T-cell (primary cell): ENCODE data around the gene TBC1D2. TPM values are rescaled to one million over a fixed set of nuclear protein-coding genes. Genes with fewer than 3 reads are reported as not detected.
A peak's percentile ranks its signal among the peaks of the same experiment; 100 is the strongest.

Experiments used
- ATAC-seq, 4 experiments: fragments of 200-7000 bp in 3 of 4; fragments of 150-1000 bp in 1 of 4; cut with Tn5 transposase; replicated peaks in 1 of 4; 1 replicate in 3 of 4; 2 replicates in 1 of 4; pipeline ENCODE4 v1.10.0; 2021; ENCODE audit warnings: moderate library complexity in 3 of 4, mild to moderate bottlenecking in 2 of 4, moderate number of reproducible peaks in 1 of 4
- CTCF ChIA-PET, 2 donors: fragments of 300-600 bp; sonication (Branson Sonifier 250); formaldehyde crosslinking; loops; one replicate each; lab custom pipeline; 2022; ENCODE audit warnings: antibody characterized with exemption in 2 of 2; lab: Charles Lee
- POLR2A ChIA-PET, 2 donors: fragments of 300-600 bp; sonication (Branson Sonifier 250); formaldehyde crosslinking; loops; one replicate each; lab custom pipeline; 2022; ENCODE audit warnings: antibody characterized with exemption in 2 of 2; lab: Charles Lee
- DNase-seq, 35 experiments: peaks; one replicate each; pipeline versions ENCODE4 v3.0.0 to v3.0.0-alpha.2; 2013 to 2023
- H3K27ac ChIP-seq: one replicate; pipeline ENCODE4 v1.5.1; 2013; ENCODE audit warnings: low read length
- H3K27me3 ChIP-seq, 2 experiments: replicated peaks in 1 of 2; 1 replicate in 1 of 2; 2 replicates in 1 of 2; pipeline versions ENCODE4 v1.6.1 to v1.7.0; 2013; ENCODE audit warnings: low read length in 1 of 2, mixed read lengths in 1 of 2; ENCODE audit not compliant: control insufficient read depth in 2 of 2, insufficient read depth in 2 of 2; ENCODE audit errors: extremely low read depth in 1 of 2
- H3K36me3 ChIP-seq, 2 donors: 1 replicate in 1 of 2; 2 replicates in 1 of 2; pipeline versions ENCODE4 v1.6.1 to v1.7.0; 2013; ENCODE audit warnings: low read length in 1 of 2; ENCODE audit not compliant: control insufficient read depth in 2 of 2, insufficient read depth in 1 of 2; ENCODE audit errors: extremely low read depth in 1 of 2
- H3K4me1 ChIP-seq, 2 experiments: 1 replicate in 1 of 2; 2 replicates in 1 of 2; pipeline versions ENCODE4 v1.6.1 to v1.7.0; 2013; ENCODE audit warnings: low read length in 2 of 2, mixed read lengths in 1 of 2; ENCODE audit not compliant: insufficient read depth in 2 of 2, control insufficient read depth in 1 of 2; ENCODE audit errors: extremely low read depth in 1 of 2
- H3K4me3 ChIP-seq, 2 donors: 1 replicate in 1 of 2; 2 replicates in 1 of 2; pipeline versions ENCODE4 v1.5.1 to v1.7.0; 2013; ENCODE audit warnings: mild to moderate bottlenecking in 2 of 2, low read length in 1 of 2, moderate library complexity in 1 of 2; ENCODE audit not compliant: control insufficient read depth in 1 of 2; ENCODE audit errors: extremely low read depth in 1 of 2
- H3K9me3 ChIP-seq: 2 replicates; pipeline ENCODE4 v1.7.0; 2013
- H3K27ac Mint-ChIP-seq, 2 donors: one replicate each; pipeline ENCODE4 v1.8.0; 2020 to 2021; ENCODE audit warnings: mild to moderate bottlenecking in 2 of 2, mixed read lengths in 2 of 2
- H3K27me3 Mint-ChIP-seq, 2 donors: one replicate each; pipeline ENCODE4 v1.8.0; 2021 to 2022; ENCODE audit warnings: mixed read lengths in 2 of 2
- H3K36me3 Mint-ChIP-seq: one replicate; pipeline ENCODE4 v1.8.0; 2021; ENCODE audit warnings: mixed read lengths
- H3K4me1 Mint-ChIP-seq, 3 donors: one replicate each; pipeline ENCODE4 v1.8.0; 2020 to 2022; ENCODE audit warnings: mixed read lengths in 3 of 3, mild to moderate bottlenecking in 1 of 3
- H3K4me3 Mint-ChIP-seq, 3 donors: one replicate each; pipeline ENCODE4 v1.8.0; 2020 to 2022; ENCODE audit warnings: mild to moderate bottlenecking in 3 of 3, mixed read lengths in 3 of 3, moderate library complexity in 3 of 3
- H3K9me3 Mint-ChIP-seq, 3 donors: one replicate each; pipeline ENCODE4 v1.8.0; 2020 to 2022; ENCODE audit warnings: mixed read lengths in 3 of 3
- WGBS: methylation state at CpG from one replicate; pipeline ENCODE4 v1.1.5; 2013; ENCODE audit warnings: missing lambda C conversion rate; ENCODE audit not compliant: insufficient coverage; 5-methylcytosine and 5-hydroxymethylcytosine counted together
- total RNA-seq, 35 experiments: library from RNA in 6 of 35; stranded (reverse) in 6 of 35; fragments of 120-200 nt in 1 of 35; gene quantifications; one replicate each; pipeline versions ENCODE4 v1.2.1 to v1.2.4 and lab custom pipeline; 2013 to 2026

The TBC1D2 gene
- 10 to 100 TPM in 1 of 5 donors, 1 to 10 TPM in 4; 4.5 to 10.7 (median 7.1) TPM for total RNA-seq
- total RNA-seq (2013), result 5.3 TPM
- 1.7 to 58.0 (median 8.2) reads per million in 29 experiments for total RNA-seq (lab: John Stamatoyannopoulos, UW)

GRCh38 chr9:98255578-98256296 lies at the start of gene TBC1D2:
Gene TBC1D2, minus strand, starts transcription at chr9:98255649. Its CDS starts 108 bp downstream, at chr9:98255541.
- Histone ChIP-seq H3K27me3 (no peaks in the 10 kb centered on the region), H3K4me3 (peak within 1 kb of the TSS; percentile 93 to 97), H3K9me3 (no peaks in the 10 kb centered on the region), H3K36me3 (no peaks in the 10 kb centered on the region), H3K4me1 (peaks cover 5 to 23% of the 10 kb centered on the region in 2 experiments), H3K27ac (peak within 1 kb of the TSS; percentile 88)
- peak within 1 kb of the TSS; percentile 88 to 95 (median 89) for H3K4me3 Mint-ChIP-seq
- DNase-seq, result peak; percentile 93 to 99 (median 96)
- no peaks in the 10 kb centered on the region for H3K9me3 Mint-ChIP-seq
- H3K36me3 Mint-ChIP-seq, result no peaks in the 10 kb centered on the region
- ChIA-PET CTCF (interaction anchor here (0.6 to 2.1 kb wide), 9 partner anchors 8 to 354 kb away, joined by 3 to 11 read pairs (median 3); partner anchors contain the start of gene TRMO (in 1 of the 2)), POLR2A (interaction anchor here (0.5 to 1.7 kb wide), 8 partner anchors 138 to 471 kb away, joined by 3 to 10 read pairs (median 4); partner anchors contain the start of gene NANS (in 1 of the 2))
- WGBS, result under 1% methylated on average over 57 of the region's 64 CpGs
- peak within 1 kb of the TSS; percentile 97 to 99 for H3K27ac Mint-ChIP-seq
- H3K27me3 Mint-ChIP-seq, result no peaks in the 10 kb centered on the region
- ATAC-seq, result peak; percentile 91 to 92 (median 92)
- peaks cover 33 to 39% (median 33%) of the 10 kb centered on the region in 3 donors for H3K4me1 Mint-ChIP-seq

GRCh38 chr9:98304381-98304780 lies 48.9 kb upstream of the TBC1D2 start:
- CTCF ChIA-PET, result no interaction called here

GRCh38 chr9:98303633-98304125 lies 48.2 kb upstream of the TBC1D2 start:
- no peaks in the 10 kb centered on the region for H3K4me1 ChIP-seq
- H3K36me3 Mint-ChIP-seq, result no peaks in the 10 kb centered on the region
- H3K9me3 Mint-ChIP-seq, result no peaks in the 10 kb centered on the region
- no peaks in the 10 kb centered on the region for H3K4me1 Mint-ChIP-seq
- no peak for ATAC-seq
- H3K4me3 Mint-ChIP-seq, result no peak overlapping the region
- no peak overlapping the region for H3K4me3 ChIP-seq
- peaks cover 0 to 13% of the 10 kb centered on the region in 2 experiments for H3K27me3 ChIP-seq
- DNase-seq, result no peak
- H3K27me3 Mint-ChIP-seq, result peaks cover 0 to 3% of the 10 kb centered on the region in 2 donors
- 78% methylated on average over 8 of the region's 8 CpGs for WGBS
- no peaks in the 10 kb centered on the region for H3K9me3 ChIP-seq
- no peak overlapping the region for H3K27ac Mint-ChIP-seq
- POLR2A ChIA-PET, result no interaction called here
- H3K27ac ChIP-seq, result no peak overlapping the region
- CTCF ChIA-PET, result no interaction called here
- no peaks in the 10 kb centered on the region for H3K36me3 ChIP-seq

More at GRCh38 chr9:98304381-98304780, 48.9 kb upstream of the TBC1D2 start:
- Histone ChIP-seq H3K36me3 (no peaks in the 10 kb centered on the region), H3K27ac (no peak overlapping the region), H3K9me3 (no peaks in the 10 kb centered on the region), H3K4me3 (no peak overlapping the region), H3K27me3 (peaks cover 0 to 15% of the 10 kb centered on the region in 2 experiments), H3K4me1 (no peaks in the 10 kb centered on the region)
- Mint-ChIP-seq H3K4me1 (no peaks in the 10 kb centered on the region), H3K27me3 (peaks cover 0 to 3% of the 10 kb centered on the region in 2 donors), H3K9me3 (no peaks in the 10 kb centered on the region), H3K4me3 (no peak overlapping the region), H3K36me3 (no peaks in the 10 kb centered on the region), H3K27ac (no peak overlapping the region)
- WGBS, result 89% methylated on average over 4 of the region's 4 CpGs
- no peak for DNase-seq
- POLR2A ChIA-PET, result no interaction called here
- ATAC-seq, result no peak

- POLR2A ChIA-PET, result no interaction called here
- CTCF ChIA-PET, result no interaction called here
Observed at GRCh38 chr9:98302938-98303632, 47.6 kb upstream of the TBC1D2 start.

GRCh38 chr9:98302150-98302549 lies 46.7 kb upstream of the TBC1D2 start:
- CTCF ChIA-PET, result no interaction called here
- no peak for ATAC-seq
- H3K27me3 Mint-ChIP-seq, result peaks cover 0 to 3% of the 10 kb centered on the region in 2 donors
- no peak overlapping the region for H3K4me3 Mint-ChIP-seq
- Histone ChIP-seq H3K9me3 (no peaks in the 10 kb centered on the region), H3K27ac (no peak overlapping the region), H3K36me3 (no peaks in the 10 kb centered on the region), H3K4me1 (no peaks in the 10 kb centered on the region), H3K4me3 (no peak overlapping the region), H3K27me3 (peaks cover 0 to 8% of the 10 kb centered on the region in 2 experiments)
- H3K36me3 Mint-ChIP-seq, result no peaks in the 10 kb centered on the region
- no peaks in the 10 kb centered on the region for H3K4me1 Mint-ChIP-seq
- no peak for DNase-seq
- H3K27ac Mint-ChIP-seq, result no peak overlapping the region
- WGBS, result 100% methylated on average over 1 of the region's 5 CpGs
- POLR2A ChIA-PET, result no interaction called here
- no peaks in the 10 kb centered on the region for H3K9me3 Mint-ChIP-seq

More at GRCh38 chr9:98302938-98303632, 47.6 kb upstream of the TBC1D2 start:
- peaks cover 0 to 12% of the 10 kb centered on the region in 2 experiments for H3K27me3 ChIP-seq
- Mint-ChIP-seq H3K27ac (no peak overlapping the region), H3K27me3 (peaks cover 0 to 3% of the 10 kb centered on the region in 2 donors), H3K4me1 (no peaks in the 10 kb centered on the region), H3K9me3 (no peaks in the 10 kb centered on the region), H3K4me3 (no peak overlapping the region), H3K36me3 (no peaks in the 10 kb centered on the region)
- H3K4me3 ChIP-seq, result no peak overlapping the region
- DNase-seq (no peak), ATAC-seq (no peak)
- no peaks in the 10 kb centered on the region for H3K36me3 ChIP-seq
- H3K4me1 ChIP-seq, result no peaks in the 10 kb centered on the region
- 97% methylated on average over 7 of the region's 13 CpGs for WGBS
- H3K27ac ChIP-seq, result no peak overlapping the region
- H3K9me3 ChIP-seq, result no peaks in the 10 kb centered on the region

GRCh38 chr9:98300611-98301010 lies 45.2 kb upstream of the TBC1D2 start:
- Histone ChIP-seq H3K27me3 (peaks cover 0 to 8% of the 10 kb centered on the region in 2 experiments), H3K9me3 (no peaks in the 10 kb centered on the region), H3K4me1 (no peaks in the 10 kb centered on the region), H3K4me3 (no peak overlapping the region), H3K36me3 (no peaks in the 10 kb centered on the region), H3K27ac (no peak overlapping the region)
- Mint-ChIP-seq H3K27me3 (peaks cover 0 to 1% of the 10 kb centered on the region in 2 donors), H3K4me1 (no peaks in the 10 kb centered on the region), H3K4me3 (no peak overlapping the region), H3K27ac (no peak overlapping the region), H3K9me3 (no peaks in the 10 kb centered on the region), H3K36me3 (no peaks in the 10 kb centered on the region)
- DNase-seq, result no peak
- ATAC-seq, result no peak
- POLR2A ChIA-PET, result no interaction called here
- WGBS, result 40% methylated on average over 1 of the region's 3 CpGs
- CTCF ChIA-PET, result no interaction called here
